H1 (cell line): ENCODE results near the gene TYMS. TPM values are rescaled to one million over a fixed set of nuclear protein-coding genes. Genes with fewer than 3 reads are reported as not detected.
A peak's percentile ranks its signal among the peaks of the same experiment; 100 is the strongest.

Experiments used
- CTCF ChIA-PET: fragments of 300-600 bp; sonication (Branson Sonifier 250); formaldehyde crosslinking; loops from one replicate; lab custom pipeline; 2021; ENCODE audit not compliant: partially characterized antibody; lab: Charles Lee
- POLR2A ChIA-PET: fragments of 300-600 bp; sonication (Branson Sonifier 250); formaldehyde crosslinking; loops from one replicate; lab custom pipeline; 2021; ENCODE audit warnings: inconsistent platforms; ENCODE audit not compliant: partially characterized antibody; lab: Charles Lee
- DNase-seq, 2 experiments: peaks; one replicate each; pipeline versions ENCODE4 v3.0.0 to v3.0.0-alpha.2; 2010 to 2022; ENCODE audit warnings: low spot score in 2 of 2, low read depth in 1 of 2, mixed read lengths in 1 of 2
- FAIRE-seq: peaks from 2 replicates; lab custom pipeline; 2011; peaks lifted over from hg19 to GRCh38; lab: Jason Lieb, UNC
- H2AFZ ChIP-seq: 2 replicates; pipeline ENCODE4 v1.8.1; 2012; ENCODE audit warnings: low read length, inconsistent platforms
- H2AK5ac ChIP-seq: 2 replicates; pipeline ENCODE4 v1.6.1; 2013; ENCODE audit warnings: low read depth, low read length
- H2BK120ac ChIP-seq: replicated peaks from 2 replicates; pipeline ENCODE3; 2013; ENCODE audit warnings: low read depth, low read length, inconsistent platforms
- H2BK12ac ChIP-seq: 2 replicates; pipeline ENCODE4 v1.6.1; 2013; ENCODE audit warnings: low read depth, low read length
- H2BK15ac ChIP-seq: 2 replicates; pipeline ENCODE4 v1.6.1; 2013; ENCODE audit warnings: low read length
- H2BK20ac ChIP-seq: 2 replicates; pipeline ENCODE4 v1.6.1; 2013; ENCODE audit warnings: low read length
- H2BK5ac ChIP-seq: 2 replicates; pipeline ENCODE4 v1.6.1; 2013; ENCODE audit warnings: low read depth, low read length
- H3K14ac ChIP-seq: 2 replicates; pipeline ENCODE4 v1.6.1; 2013; ENCODE audit warnings: inconsistent platforms; ENCODE audit not compliant: insufficient read length
- H3K18ac ChIP-seq: 2 replicates; pipeline ENCODE4 v1.6.1; 2013; ENCODE audit warnings: low read length; ENCODE audit errors: extremely low read depth
- H3K23ac ChIP-seq: 2 replicates; pipeline ENCODE4 v1.6.1; 2013; ENCODE audit warnings: inconsistent platforms; ENCODE audit not compliant: insufficient read length
- H3K23me2 ChIP-seq: 2 replicates; pipeline ENCODE4 v1.6.1; 2013; ENCODE audit warnings: low read depth, low read length
- H3K27ac ChIP-seq: 2 replicates; pipeline ENCODE4 v1.6.1; 2011; ENCODE audit warnings: low read depth, low read length, inconsistent platforms
- H3K27me3 ChIP-seq, 4 experiments: replicated peaks in 1 of 4; 1 replicate in 1 of 4; 2 replicates in 3 of 4; pipeline versions ENCODE4 v1.6.1 to v1.8.1; 2011 to 2013; ENCODE audit warnings: low read length in 3 of 4, mild to moderate bottlenecking in 3 of 4, inconsistent platforms in 2 of 4, mixed read lengths in 2 of 4, moderate library complexity in 1 of 4; ENCODE audit not compliant: control insufficient read depth in 3 of 4, insufficient read depth in 3 of 4; ENCODE audit errors: extremely low read depth in 1 of 4
- H3K36me3 ChIP-seq, 4 experiments: 2 replicates each; pipeline versions ENCODE4 v1.6.1 to v1.8.1; 2011 to 2013; ENCODE audit warnings: mild to moderate bottlenecking in 4 of 4, low read length in 3 of 4, moderate library complexity in 2 of 4, control low read depth in 1 of 4, inconsistent platforms in 1 of 4; ENCODE audit not compliant: insufficient read depth in 4 of 4, control insufficient read depth in 2 of 4
- H3K4ac ChIP-seq: replicated peaks from 2 replicates; pipeline ENCODE3; 2013; ENCODE audit warnings: low read length, low read depth, mixed read lengths, inconsistent platforms; ENCODE audit not compliant: insufficient read length
- H3K4me1 ChIP-seq, 4 experiments: replicated peaks in 1 of 4; 1 replicate in 1 of 4; 2 replicates in 3 of 4; pipeline versions ENCODE4 v1.6.1 to v1.8.1; 2011 to 2013; ENCODE audit warnings: low read length in 3 of 4, inconsistent platforms in 2 of 4, mixed read lengths in 1 of 4; ENCODE audit not compliant: insufficient read depth in 4 of 4, control insufficient read depth in 3 of 4
- H3K4me2 ChIP-seq, 2 experiments: 2 replicates each; pipeline versions ENCODE4 v1.6.1 to v1.8.1; 2011 to 2013; ENCODE audit warnings: low read depth in 2 of 2, low read length in 2 of 2, control low read depth in 1 of 2, inconsistent platforms in 1 of 2, mild to moderate bottlenecking in 1 of 2; ENCODE audit not compliant: insufficient read depth in 1 of 2
- H3K4me3 ChIP-seq, 4 experiments: fragments of 200-600, 300-600 bp in 1 of 4; sonication (generic), shearing (Covaris generic), sonication (Bioruptor Twin) in 1 of 4; 2 replicates each; pipeline versions ENCODE4 v1.5.1 to v1.8.1; 2011 to 2016; ENCODE audit warnings: low read length in 4 of 4, low read depth in 3 of 4, control low read depth in 2 of 4, inconsistent platforms in 2 of 4, mild to moderate bottlenecking in 2 of 4, mixed read lengths in 1 of 4, moderate library complexity in 1 of 4; ENCODE audit not compliant: insufficient read depth in 2 of 4; ENCODE audit errors: extremely low read depth in 1 of 4
- H3K56ac ChIP-seq: replicated peaks from 2 replicates; pipeline ENCODE3; 2013; ENCODE audit warnings: low read depth, mild to moderate bottlenecking, mixed read lengths, low read length, inconsistent platforms; ENCODE audit not compliant: insufficient read length
- H3K79me1 ChIP-seq: 2 replicates; pipeline ENCODE4 v1.6.1; 2013; ENCODE audit warnings: low read depth, low read length, control low read depth
- H3K79me2 ChIP-seq, 2 experiments: 2 replicates each; pipeline versions ENCODE4 v1.6.1 to v1.8.1; 2012 to 2013; ENCODE audit warnings: low read length in 2 of 2, mild to moderate bottlenecking in 2 of 2, inconsistent platforms in 1 of 2; ENCODE audit not compliant: insufficient read depth in 2 of 2, control insufficient read depth in 1 of 2
- H3K9ac ChIP-seq, 4 experiments: replicated peaks in 1 of 4; 1 replicate in 1 of 4; 2 replicates in 3 of 4; pipeline versions ENCODE4 v1.6.1 to v1.8.1; 2011 to 2013; ENCODE audit warnings: low read depth in 3 of 4, low read length in 3 of 4, control low read depth in 2 of 4, mild to moderate bottlenecking in 2 of 4, moderate library complexity in 2 of 4, inconsistent platforms in 1 of 4; ENCODE audit errors: extremely low read depth in 1 of 4
- H3K9me3 ChIP-seq, 2 experiments: 2 replicates each; pipeline versions ENCODE4 v1.6.1 to v1.8.1; 2012 to 2013; ENCODE audit warnings: mild to moderate bottlenecking in 2 of 2, moderate library complexity in 2 of 2, control low read depth in 1 of 2, inconsistent platforms in 1 of 2, low read depth in 1 of 2, low read length in 1 of 2, mixed read lengths in 1 of 2; ENCODE audit not compliant: insufficient read depth in 2 of 2
- H4K20me1 ChIP-seq, 2 experiments: replicated peaks in 1 of 2; 2 replicates each; pipeline versions ENCODE3 to v1.8.1; 2011 to 2013; ENCODE audit warnings: inconsistent platforms in 2 of 2, low read length in 2 of 2, mild to moderate bottlenecking in 1 of 2; ENCODE audit not compliant: insufficient read depth in 2 of 2, control insufficient read depth in 1 of 2
- H4K5ac ChIP-seq: 2 replicates; pipeline ENCODE4 v1.6.1; 2013; ENCODE audit warnings: low read length, low read depth, mixed read lengths, inconsistent platforms; ENCODE audit not compliant: insufficient read length
- H4K8ac ChIP-seq: 2 replicates; pipeline ENCODE4 v1.8.0; 2013; ENCODE audit warnings: mild to moderate bottlenecking, moderate library complexity, low read length, inconsistent platforms; ENCODE audit not compliant: insufficient read depth; ENCODE audit errors: extremely low read depth
- H4K91ac ChIP-seq: replicated peaks from 2 replicates; pipeline ENCODE3; 2013; ENCODE audit warnings: low read length, mixed read lengths, inconsistent platforms; ENCODE audit not compliant: insufficient read length
- SP2 ChIP-seq: IDR thresholded peaks from 2 replicates; pipeline ENCODE4 v1.6.1; 2012; ENCODE audit warnings: mild to moderate bottlenecking, low read length, inconsistent platforms
- SP4 ChIP-seq: IDR thresholded peaks from 2 replicates; pipeline ENCODE4 v1.6.1; 2012; ENCODE audit warnings: low read length, inconsistent platforms
- SUZ12 ChIP-seq: fragments of 200-600 bp; sonication (generic); IDR thresholded peaks from 2 replicates; pipeline ENCODE4 v1.6.1; 2012; ENCODE audit warnings: mild to moderate bottlenecking, inconsistent platforms, low read length, moderate library complexity, mixed read lengths
- TEAD4 ChIP-seq: IDR thresholded peaks from 2 replicates; pipeline ENCODE4 v1.6.1; 2012; ENCODE audit warnings: low read depth, low read length, inconsistent platforms, mixed read lengths
- WGBS, 2 experiments: shearing (Covaris generic) in 1 of 2; methylation state at CpG; one replicate each; pipeline versions ENCODE4 v1.1.6 to v1.1.7; 2013 to 2015; ENCODE audit warnings: low lambda C conversion rate in 2 of 2, mixed read lengths in 2 of 2, inconsistent platforms in 1 of 2, low coverage in 1 of 2, missing lambda C conversion rate in 1 of 2; ENCODE audit not compliant: insufficient replicate concordance in 2 of 2, insufficient coverage in 1 of 2, insufficient read length in 1 of 2; ENCODE audit errors: extremely low coverage in 1 of 2, missing lambda C conversion rate in 1 of 2; 5-methylcytosine and 5-hydroxymethylcytosine counted together
- polyA plus RNA-seq, 7 experiments: library from polyadenylated mRNA; depleted of rRNA in 3 of 7; stranded (reverse) in 5 of 7; unstranded in 2 of 7; fragments of >200 nt in 5 of 7; fragments of 200-250 nt in 2 of 7; gene quantifications; 1 replicate in 5 of 7; 2 replicates in 1 of 7; 4 replicates in 1 of 7; pipeline versions ENCODE4 v1.2.1 to v1.2.3, GENCODE V29; 2011 to 2013; ENCODE audit warnings: missing spikeins in 2 of 7, mixed read lengths in 2 of 7
- total RNA-seq: library from RNA; stranded (reverse); fragmentation: NEBNext Ultra II Directional; extraction: Animal tissue kit (Norgen Biotek cat#: 25700); gene quantifications from 2 replicates; pipeline ENCODE4 v1.2.1, GENCODE V29; 2021
- TF ChIP-seq, protein P1 (sequence below): IDR thresholded peaks from 2 replicates; pipeline ENCODE4 v1.6.1; 2012; ENCODE audit warnings: inconsistent platforms
- TF ChIP-seq, protein P2 (sequence below): IDR thresholded peaks from 2 replicates; pipeline ENCODE4 v1.6.1; 2012; ENCODE audit warnings: inconsistent platforms

TYMS gene
- total and polyA plus RNA-seq, 2 of the 8 experiments (the other 6 are each of a cell fraction or from before 2014, with no cell fraction given) = 91.9 to 110 TPM

DNA sequence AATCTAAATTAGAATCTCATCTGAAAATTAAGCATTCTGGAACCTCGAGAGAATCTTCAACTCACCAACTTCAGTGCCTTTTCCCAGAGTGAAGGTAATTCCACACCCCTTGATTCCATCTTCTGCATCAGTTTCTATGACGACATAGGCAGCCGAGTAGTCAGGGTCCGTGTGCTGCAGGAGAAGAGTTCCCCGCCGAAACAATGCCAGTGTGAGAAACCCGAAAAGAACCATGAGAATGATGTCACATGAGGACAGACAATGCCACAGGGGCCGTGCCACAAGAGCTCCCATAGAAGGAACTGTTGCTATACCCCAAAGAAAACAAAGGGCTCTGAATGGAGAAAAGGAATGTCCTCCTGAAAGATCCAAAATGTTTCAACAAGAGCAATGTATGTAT lies 49.0 kb downstream of the TYMS start:
- CTCF ChIA-PET = interaction anchor here (0.8 to 4.5 kb wide), 4 partner anchors 8 to 125 kb away, joined by 3 to 20 read pairs (median 13); no protein-coding TSS in a partner anchor
- no peak overlapping the region for H3K9ac ChIP-seq
- FAIRE-seq = no peak

More for the DNA sequence above, 49.0 kb downstream of the TYMS start:
- POLR2A ChIA-PET = interaction anchor here (1.1 kb wide), 2 partner anchors 10 to 33 kb away, joined by 3 to 4 read pairs; no protein-coding TSS in a partner anchor
- Histone ChIP-seq H3K4me2 (no peak overlapping the region), H3K4me1 (peaks cover 0 to 2% (median 1%) of the 10 kb centered on the region in 4 experiments; a peak in 2 of 7 replicates), H3K23ac (no peak overlapping the region), H3K79me2 (peaks cover 12 to 36% of the 10 kb centered on the region in 2 experiments), H3K36me3 (peaks cover 0 to 21% (median 1%) of the 10 kb centered on the region in 4 experiments; a peak in 3 of 8 replicates), H3K56ac (no peak overlapping the region), H3K9me3 (no peaks in the 10 kb centered on the region), H2AK5ac (no peak overlapping the region), H2BK120ac (no peak overlapping the region), H2BK12ac (no peak overlapping the region), H3K14ac (no peak overlapping the region), H2BK15ac (no peak overlapping the region), H3K18ac (no peak overlapping the region), H4K20me1 (peaks cover 3 to 7% of the 10 kb centered on the region in 2 experiments), H4K5ac (no peak overlapping the region), H3K4ac (no peak overlapping the region), H3K23me2 (peaks cover 3% of the 10 kb centered on the region; the same call in 1 of the 2 replicates), H3K27me3 (no peaks in the 10 kb centered on the region), H3K79me1 (peaks cover 10% of the 10 kb centered on the region; the same call in 1 of the 2 replicates), H2BK5ac (no peak overlapping the region), H4K91ac (no peak overlapping the region), H4K8ac (peak overlapping the region; percentile 68; the same call in 1 of the 2 replicates), H2AFZ (no peak overlapping the region), H2BK20ac (no peak overlapping the region), H3K27ac (no peak overlapping the region), H3K4me3 (no peak overlapping the region)
- TF ChIP-seq SP4 (no peak), SUZ12 (no peak), SP2 (no peak), TEAD4 (no peak)
- TF ChIP-seq, protein P1, sequence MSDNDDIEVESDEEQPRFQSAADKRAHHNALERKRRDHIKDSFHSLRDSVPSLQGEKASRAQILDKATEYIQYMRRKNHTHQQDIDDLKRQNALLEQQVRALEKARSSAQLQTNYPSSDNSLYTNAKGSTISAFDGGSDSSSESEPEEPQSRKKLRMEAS = no peak
- TF ChIP-seq, protein P2, sequence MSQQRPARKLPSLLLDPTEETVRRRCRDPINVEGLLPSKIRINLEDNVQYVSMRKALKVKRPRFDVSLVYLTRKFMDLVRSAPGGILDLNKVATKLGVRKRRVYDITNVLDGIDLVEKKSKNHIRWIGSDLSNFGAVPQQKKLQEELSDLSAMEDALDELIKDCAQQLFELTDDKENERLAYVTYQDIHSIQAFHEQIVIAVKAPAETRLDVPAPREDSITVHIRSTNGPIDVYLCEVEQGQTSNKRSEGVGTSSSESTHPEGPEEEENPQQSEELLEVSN = no peak
- WGBS, 2 experiments = 85% methylated on average over 8 of the region's 8 CpGs; no CpG with 5 or more reads in 1 of the 2 experiments
- DNase-seq = peak in 1 of 2 experiments; percentile 22
